DMS153 treated with DMSO at 0.1 percent for 48 hours (cell line): ENCODE measurements around the gene ZNF423.

ENCODE experiments used
- DNase-seq: peaks from one replicate; lab custom pipeline; 2025; ENCODE audit not compliant: unreplicated experiment; lab: John Stamatoyannopoulos, UW

Gene ZNF423

GRCh38 chr16:49649013-49649765, 206.7 kb downstream of the ZNF423 start:
- DNase-seq: no peak

DNA sequence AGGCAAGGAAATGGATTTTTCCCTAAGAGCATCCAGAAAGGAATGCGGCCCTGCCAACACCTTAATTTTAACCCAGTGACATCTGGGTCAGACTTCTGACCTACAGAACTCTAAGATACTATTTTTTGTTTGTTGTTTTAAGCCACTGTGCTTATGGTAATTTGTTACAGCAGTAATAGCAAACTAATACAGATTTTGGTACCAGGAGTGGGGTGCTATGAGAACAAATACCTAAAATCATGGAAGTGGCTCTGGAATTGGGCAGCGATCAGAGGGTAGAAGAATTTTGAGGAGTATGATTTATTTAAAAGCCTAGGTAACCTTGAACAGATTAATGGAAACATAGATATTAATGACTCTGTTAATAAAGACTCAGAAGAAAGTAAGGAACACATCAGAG, 208.2 kb downstream of the ZNF423 start:
- DNase-seq: no peak

- no peak for DNase-seq
These were observed 210.6 kb downstream of the ZNF423 start for GRCh38 chr16:49645263-49645662.

DNA sequence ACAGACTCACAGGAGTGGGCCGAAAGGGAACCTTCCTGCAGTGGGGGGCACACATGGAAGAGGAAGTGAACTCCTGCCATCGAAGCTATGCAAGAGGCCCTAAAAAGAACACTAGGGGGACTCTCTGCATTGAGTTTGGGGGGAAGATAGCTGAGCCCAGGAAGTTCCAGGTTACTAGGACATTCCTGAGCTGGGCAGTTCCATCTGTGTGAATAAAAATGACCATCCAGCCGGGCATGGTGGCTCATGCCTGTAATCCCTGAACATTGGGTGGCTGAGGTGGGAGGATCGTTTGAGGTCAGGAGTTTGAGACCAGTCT, 211.8 kb downstream of the ZNF423 start:
- no peak for DNase-seq

DNA sequence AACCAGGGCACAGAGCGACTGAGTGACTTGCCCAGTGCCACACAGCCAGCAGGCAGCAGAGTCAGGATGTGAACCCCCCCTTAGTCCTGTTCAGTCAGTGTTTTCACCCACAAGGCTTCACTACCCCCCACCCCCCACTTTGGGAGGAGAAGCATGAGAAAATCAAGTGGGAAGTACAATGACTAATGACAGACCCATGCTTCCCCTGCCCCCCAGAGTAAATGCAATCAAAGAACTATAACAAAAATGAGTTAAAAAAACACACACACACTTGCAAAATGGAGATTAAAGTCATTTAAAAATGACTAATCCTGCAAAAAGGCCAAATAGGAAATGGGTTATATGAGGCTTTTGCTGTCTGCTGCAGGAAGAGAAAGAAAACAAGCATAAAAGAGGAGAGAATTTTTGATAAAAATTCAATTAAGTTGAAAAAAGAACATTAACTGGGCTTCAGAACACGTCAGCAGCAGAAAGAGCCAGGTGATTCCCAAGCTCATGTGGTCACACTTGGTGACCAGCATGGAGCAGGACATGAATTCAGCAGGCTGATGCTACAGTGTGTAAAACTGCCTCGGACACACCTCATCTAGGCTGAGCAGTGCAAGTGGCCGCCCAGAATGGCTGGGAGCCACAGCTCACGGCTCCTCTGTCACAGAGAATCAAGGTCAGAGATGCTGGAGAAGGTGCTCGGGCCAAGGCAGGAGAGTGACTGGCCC, 212.3 kb downstream of the ZNF423 start:
- DNase-seq: no peak

DNA sequence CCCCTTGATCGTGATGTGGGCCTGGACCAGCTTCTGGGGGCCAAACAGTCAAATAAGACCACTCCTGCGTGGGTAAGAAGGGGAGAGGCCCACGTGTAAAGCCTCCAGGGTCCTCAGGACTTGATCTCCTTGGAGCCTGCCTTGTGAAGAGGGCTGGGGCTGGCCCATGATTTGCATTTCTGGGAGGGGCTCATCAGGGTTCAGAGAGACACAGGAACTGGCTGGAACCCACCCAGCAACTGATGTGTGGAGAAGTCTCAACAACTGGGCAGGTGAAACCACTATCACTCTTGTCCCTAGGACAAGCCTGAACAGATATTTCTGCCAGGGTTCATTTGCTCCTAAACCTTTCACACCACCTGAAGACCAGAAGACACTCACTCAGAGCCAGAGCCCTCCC, 214.7 kb downstream of the ZNF423 start:
- no peak for DNase-seq

DNA sequence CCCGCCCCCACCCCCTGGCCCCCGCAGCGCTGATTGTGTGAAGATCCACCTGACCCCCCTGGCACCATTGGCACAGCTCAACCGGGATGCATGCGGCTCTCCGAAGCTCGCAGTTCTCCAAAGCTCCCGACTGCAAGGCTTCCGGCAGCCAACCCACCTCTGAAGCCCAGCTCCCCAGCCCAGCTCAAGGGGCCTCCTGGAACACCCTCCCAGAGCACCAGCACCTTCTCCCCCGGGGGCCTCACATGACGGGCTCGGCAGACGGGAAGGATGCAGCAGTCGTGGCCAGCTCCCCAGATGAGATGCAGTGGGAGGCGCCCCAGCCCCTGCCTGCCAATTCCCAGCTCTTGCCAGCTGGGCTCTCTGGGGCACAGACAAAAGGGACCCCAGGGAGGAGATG, 215.3 kb downstream of the ZNF423 start:
- no peak for DNase-seq

- DNase-seq: no peak
These were observed 216.0 kb downstream of the ZNF423 start for GRCh38 chr16:49639739-49640431.

DNA sequence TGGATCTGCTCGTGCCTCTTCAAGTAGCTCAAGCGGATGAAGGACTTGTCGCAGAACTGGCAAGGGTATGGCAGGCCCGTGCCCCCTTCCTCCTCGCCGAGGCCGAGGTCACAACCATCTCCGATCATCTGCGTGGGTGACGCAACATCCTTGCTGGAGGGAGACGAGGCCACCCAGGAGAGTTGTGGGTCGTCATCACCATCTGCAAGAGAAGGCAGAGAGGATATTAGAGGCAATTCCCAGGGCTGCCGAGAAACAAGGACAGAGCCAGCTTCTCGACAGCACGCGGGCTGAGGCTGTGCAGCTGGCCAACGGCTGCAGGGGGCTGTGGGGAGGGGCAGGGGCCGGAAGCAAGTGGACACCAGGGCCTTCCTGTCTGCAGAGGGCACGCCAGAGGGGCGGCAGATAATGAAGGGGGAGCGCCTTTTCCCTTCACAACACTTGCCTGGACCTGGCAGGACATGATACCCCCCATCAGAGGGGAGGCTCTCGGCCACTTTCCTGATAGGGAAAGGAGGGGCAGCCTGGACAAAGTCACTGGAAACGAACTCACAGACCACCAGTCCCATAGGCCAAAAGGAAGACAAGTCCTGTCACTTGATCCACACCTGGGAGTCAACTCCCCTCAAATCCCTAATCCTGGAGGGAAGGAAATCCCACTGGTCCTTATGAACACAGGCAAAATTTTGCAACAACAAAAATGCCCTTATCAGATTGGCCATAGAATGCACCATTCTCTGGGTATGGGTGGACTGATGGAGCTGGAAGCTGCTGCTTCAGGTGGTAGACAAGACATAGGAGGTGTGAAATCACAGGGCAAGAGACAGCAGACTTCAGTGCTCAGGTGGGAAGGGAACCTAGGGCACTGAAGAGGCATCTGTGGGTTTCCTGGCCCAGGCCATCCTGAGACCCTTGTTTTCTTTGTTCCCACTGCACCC, 217.0 kb downstream of the ZNF423 start:
- no peak for DNase-seq

- no peak for DNase-seq
These were observed 217.8 kb downstream of the ZNF423 start for GRCh38 chr16:49637933-49638672.

DNA sequence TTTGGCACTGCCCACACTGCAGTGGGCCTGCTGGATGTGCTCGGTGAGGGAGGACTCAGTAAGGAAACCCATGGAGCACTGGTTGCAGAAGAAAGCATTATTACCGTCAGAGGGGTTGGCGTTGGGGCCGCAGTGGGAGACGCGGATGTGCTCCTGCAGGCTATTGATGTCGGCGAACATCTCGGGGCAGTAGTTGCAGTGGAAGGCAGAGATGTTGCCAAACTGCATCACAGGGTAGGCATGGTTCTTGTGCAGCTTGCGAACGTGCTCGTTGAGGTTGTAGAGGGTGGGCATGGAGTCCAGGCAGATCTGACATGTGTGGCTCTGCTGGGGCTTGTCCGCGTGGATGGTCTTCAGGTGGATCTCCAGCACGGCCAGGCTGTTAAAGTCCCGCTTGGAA, 218.4 kb downstream of the ZNF423 start:
- no peak for DNase-seq

DNA sequence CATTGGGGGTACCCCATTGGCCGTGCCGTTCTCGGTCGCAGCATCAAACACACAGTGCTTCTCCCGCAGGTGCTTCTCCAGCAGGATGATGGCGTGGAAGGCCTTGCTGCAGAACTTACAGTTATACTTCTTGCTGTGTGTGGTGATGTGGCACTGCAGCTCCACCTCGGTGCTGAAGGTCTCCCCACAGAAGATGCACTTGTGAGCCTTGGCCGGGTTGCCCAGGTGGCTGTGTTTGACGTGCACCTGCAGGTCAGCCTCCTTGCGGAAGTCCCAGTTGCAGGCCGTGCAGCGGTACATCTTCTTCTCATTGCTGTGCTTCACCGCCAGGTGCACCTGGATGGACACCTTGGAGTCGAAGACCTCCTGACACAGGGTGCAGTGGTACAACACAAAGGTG, 219.3 kb downstream of the ZNF423 start:
- DNase-seq: no peak

DNA sequence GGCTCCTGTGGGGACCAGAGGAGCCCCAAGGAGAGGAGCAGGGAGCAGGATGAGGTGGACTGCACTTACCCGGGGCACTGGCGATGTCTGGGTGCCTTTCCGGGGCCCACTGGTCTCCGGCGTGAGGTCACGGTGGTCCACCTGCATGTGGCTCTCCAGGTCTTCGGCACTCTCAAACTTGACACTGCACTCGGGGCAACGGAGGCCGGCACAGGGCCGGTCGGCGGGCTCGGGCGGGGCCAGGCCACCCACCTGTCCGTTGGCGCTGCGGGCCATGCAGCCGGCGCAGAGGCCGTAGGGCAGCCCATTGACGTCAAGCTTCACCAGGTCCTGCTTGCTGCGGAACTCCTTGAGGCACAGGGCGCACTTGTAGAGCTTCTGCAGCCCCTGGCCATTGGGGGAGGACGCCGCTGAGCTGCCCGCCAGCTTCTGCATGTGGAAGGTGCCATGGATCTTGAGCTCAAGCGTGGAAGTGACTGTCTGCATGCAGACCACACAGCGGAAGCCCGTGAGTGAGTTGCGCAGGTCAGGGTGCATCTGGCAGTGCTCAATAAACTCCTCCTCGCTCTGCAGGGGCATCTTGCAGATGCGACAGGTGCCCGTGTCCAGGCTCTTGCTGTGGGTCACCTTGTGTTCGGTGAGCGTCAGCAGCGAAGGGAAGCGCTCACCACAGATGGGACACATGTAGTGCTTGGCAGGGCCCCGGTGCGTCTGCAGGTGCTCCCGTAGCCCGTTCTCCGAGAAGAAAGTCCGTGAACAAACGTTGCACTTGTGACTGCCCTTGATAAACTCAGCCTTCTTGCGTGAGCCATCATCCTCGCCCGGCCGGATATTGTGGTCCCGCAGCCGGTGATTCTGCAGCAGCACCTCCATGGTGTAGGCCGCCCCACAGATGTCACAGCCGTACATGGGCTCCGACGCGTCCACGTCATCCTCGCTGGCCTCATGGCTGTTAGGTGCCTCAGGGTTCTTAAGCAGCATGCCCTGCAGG, 220.0 kb downstream of the ZNF423 start:
- no peak for DNase-seq

DNA sequence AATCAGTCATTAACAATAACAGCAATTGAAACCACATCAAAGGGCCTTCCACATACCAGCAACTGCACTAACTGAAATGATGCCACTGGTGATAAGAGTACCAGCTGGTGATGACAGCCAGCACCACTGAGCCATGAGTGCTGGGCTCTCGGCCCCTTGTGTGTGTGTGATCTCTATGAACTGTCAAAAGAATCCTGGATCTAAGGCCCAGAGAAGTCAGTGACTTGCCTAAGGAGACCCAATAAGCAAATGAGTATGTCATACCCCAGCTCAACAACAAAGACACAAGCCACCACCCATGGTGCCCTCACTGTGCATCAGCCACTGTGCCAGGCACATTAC, 220.9 kb downstream of the ZNF423 start:
- no peak for DNase-seq

GRCh38 chr16:49634235-49635008, 221.5 kb downstream of the ZNF423 start:
- no peak for DNase-seq

DNA sequence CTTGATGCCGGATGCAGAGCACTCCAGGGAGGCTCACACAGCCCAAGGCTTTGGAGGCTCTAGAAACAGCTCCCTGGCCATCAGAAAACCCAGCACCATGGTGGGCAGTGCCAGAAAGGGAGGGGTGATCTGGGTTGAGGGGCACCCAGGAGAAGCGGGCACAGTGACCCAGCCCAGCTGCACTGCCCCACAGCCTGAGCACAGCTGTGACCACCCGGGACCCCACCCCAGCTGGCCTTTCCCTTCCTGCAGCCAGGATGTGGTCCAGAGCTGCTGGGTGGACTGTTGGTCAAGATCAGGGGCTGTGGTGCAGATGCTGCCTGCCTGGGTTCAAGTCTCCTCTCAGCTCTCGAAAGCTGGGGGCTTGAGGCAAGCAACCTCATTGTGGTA, 223.1 kb downstream of the ZNF423 start:
- no peak for DNase-seq

- DNase-seq: no peak
These were observed 223.7 kb downstream of the ZNF423 start for GRCh38 chr16:49632086-49632794.
